SK-N-SH (cell line): Measurements from ENCODE around the gene BRD4. TPM values are rescaled to one million over a fixed set of nuclear protein-coding genes. Genes with fewer than 3 reads are reported as not detected.

Experiments used
- CTCF ChIA-PET: fragments of 300-600, 350-600 bp; formaldehyde crosslinking; extraction: SDS; loops from one replicate; lab custom pipeline; 2021; lab: Yijun Ruan, JAX
- POLR2A ChIA-PET: fragments of 350-600 bp; sonication (Branson Sonifier 250); formaldehyde crosslinking; extraction: SDS; loops from one replicate; lab custom pipeline; 2020; ENCODE audit warnings: antibody characterized with exemption, inconsistent platforms; lab: Yijun Ruan, JAX
- DNase-seq: peaks from one replicate; pipeline ENCODE4 v3.0.0; 2012
- H2AFZ ChIP-seq: fragments of 200-600 bp; sonication (generic); 2 replicates; pipeline ENCODE4 v1.8.1; 2016; ENCODE audit warnings: antibody characterized with exemption, mild to moderate bottlenecking, low read depth
- H3F3A ChIP-seq: fragments of 200-600 bp; sonication (generic); replicated peaks from 2 replicates; pipeline ENCODE3; 2016; ENCODE audit warnings: antibody characterized with exemption, mild to moderate bottlenecking; ENCODE audit not compliant: insufficient read depth
- H3K27ac ChIP-seq, 2 experiments: fragments of 200-500 bp in 1 of 2; fragments of 200-600 bp in 1 of 2; sonication (Bioruptor generic) in 1 of 2; sonication (generic), shearing (Covaris generic) in 1 of 2; 2 replicates each; pipeline versions ENCODE4 v1.5.1 to v1.6.1; 2014 to 2016; ENCODE audit warnings: low read depth in 2 of 2, inconsistent platforms in 1 of 2, low read length in 1 of 2, mild to moderate bottlenecking in 1 of 2, mixed read lengths in 1 of 2
- H3K27me3 ChIP-seq: fragments of 200-600 bp; sonication (generic), shearing (Covaris generic); 2 replicates; pipeline ENCODE4 v1.6.1; 2016; ENCODE audit warnings: mixed run types; ENCODE audit not compliant: insufficient read depth
- H3K36me3 ChIP-seq, 2 experiments: fragments of 200-500 bp in 1 of 2; fragments of 200-600 bp in 1 of 2; sonication (Bioruptor generic) in 1 of 2; sonication (generic) in 1 of 2; replicated peaks in 1 of 2; 2 replicates each; pipeline versions ENCODE3 to v1.5.1; 2014 to 2016; ENCODE audit warnings: low read length in 1 of 2, mild to moderate bottlenecking in 1 of 2; ENCODE audit not compliant: insufficient read depth in 2 of 2, control insufficient read depth in 1 of 2
- H3K4me1 ChIP-seq, 2 experiments: fragments of 200-500 bp in 1 of 2; fragments of 200-600 bp in 1 of 2; sonication (Bioruptor generic) in 1 of 2; sonication (generic), shearing (Covaris generic) in 1 of 2; 2 replicates each; pipeline versions ENCODE4 v1.5.1 to v1.6.1; 2014 to 2016; ENCODE audit warnings: low read depth in 1 of 2, low read length in 1 of 2, mixed run types in 1 of 2; ENCODE audit not compliant: insufficient read depth in 2 of 2, control insufficient read depth in 1 of 2
- H3K4me2 ChIP-seq: fragments of 200-600 bp; sonication (generic), shearing (Covaris generic); 2 replicates; pipeline ENCODE4 v1.6.1; 2017; ENCODE audit warnings: mixed run types
- H3K4me3 ChIP-seq, 2 experiments: fragments of 200-500 bp in 1 of 2; fragments of 200-600 bp in 1 of 2; sonication (Bioruptor generic) in 1 of 2; sonication (generic), shearing (Covaris generic) in 1 of 2; 2 replicates each; pipeline versions ENCODE4 v1.5.1 to v1.8.1; 2014 to 2016; ENCODE audit warnings: low read depth in 2 of 2, inconsistent platforms in 1 of 2, low read length in 1 of 2, mild to moderate bottlenecking in 1 of 2, mixed read lengths in 1 of 2, moderate library complexity in 1 of 2
- H3K79me2 ChIP-seq: fragments of 200-600 bp; sonication (generic); 2 replicates; pipeline ENCODE4 v1.8.1; 2017; ENCODE audit warnings: mild to moderate bottlenecking; ENCODE audit not compliant: insufficient read depth
- H3K9ac ChIP-seq: fragments of 200-600 bp; sonication (generic); 2 replicates; pipeline ENCODE4 v1.6.1; 2017; ENCODE audit warnings: mixed run types
- H3K9me2 ChIP-seq: fragments of 200-600 bp; sonication (generic); 2 replicates; pipeline ENCODE4 v1.6.1; 2017; ENCODE audit warnings: mixed run types
- H3K9me3 ChIP-seq: fragments of 200-600 bp; sonication (generic); 2 replicates; pipeline ENCODE4 v1.6.1; 2017; ENCODE audit warnings: mixed run types, mild to moderate bottlenecking, moderate library complexity
- H4K20me1 ChIP-seq: fragments of 200-600 bp; sonication (generic); 2 replicates; pipeline ENCODE4 v1.6.1; 2017; ENCODE audit warnings: mild to moderate bottlenecking, mixed run types; ENCODE audit not compliant: insufficient read depth
- CHD2 ChIP-seq: fragments of 150-350 bp; IDR thresholded peaks from 2 replicates; pipeline ENCODE4 v1.6.1; 2018; ENCODE audit warnings: low read length; ENCODE audit not compliant: partially characterized antibody
- CTCF ChIP-seq: fragments of 200-600 bp; sonication (generic); IDR thresholded peaks from 2 replicates; pipeline ENCODE4 v1.6.1; 2017; ENCODE audit warnings: antibody characterized with exemption, mild to moderate bottlenecking, moderate library complexity
- EP300 ChIP-seq, 2 experiments: IDR thresholded peaks; 2 replicates each; pipeline versions ENCODE4 v1.4.0 to v1.6.1; 2012; ENCODE audit warnings: borderline replicate concordance in 1 of 2, low read depth in 1 of 2, low read length in 1 of 2
- EZH2phosphoT487 ChIP-seq: fragments of 200-600 bp; sonication (generic); IDR thresholded peaks from 2 replicates; pipeline ENCODE4 v1.6.1; 2017; ENCODE audit warnings: low read depth, mixed run types, mild to moderate bottlenecking, antibody characterized with exemption, moderate library complexity, borderline replicate concordance
- FOSL2 ChIP-seq: IDR thresholded peaks from 2 replicates; pipeline ENCODE4 v1.4.0; 2012; ENCODE audit warnings: low read depth, mild to moderate bottlenecking, moderate library complexity, borderline replicate concordance
- FOXJ3 ChIP-seq: sonication (generic); formaldehyde crosslinking; IDR thresholded peaks from 2 replicates; pipeline ENCODE4 v1.5.1; 2020; ENCODE audit warnings: mild to moderate bottlenecking, missing genetic modification reagents
- FOXM1 ChIP-seq: IDR thresholded peaks from 2 replicates; pipeline ENCODE4 v1.4.0; 2012; ENCODE audit warnings: low read depth, mild to moderate bottlenecking
- GABPA ChIP-seq: IDR thresholded peaks from 2 replicates; pipeline ENCODE4 v1.4.0; 2012; ENCODE audit warnings: low read depth, mild to moderate bottlenecking
- GATA2 ChIP-seq: sonication (generic); formaldehyde crosslinking; IDR thresholded peaks from 2 replicates; pipeline ENCODE4 v1.5.0; 2020; ENCODE audit warnings: mild to moderate bottlenecking, missing genetic modification reagents
- IRF3 ChIP-seq: fragments of 150-350 bp; IDR thresholded peaks from 2 replicates; pipeline ENCODE4 v1.6.1; 2016; ENCODE audit warnings: mild to moderate bottlenecking, low read depth, low read length
- JUND ChIP-seq: IDR thresholded peaks from 2 replicates; pipeline ENCODE4 v1.4.0; 2012
- MEF2A ChIP-seq: IDR thresholded peaks from 2 replicates; pipeline ENCODE4 v1.4.0; 2012; ENCODE audit warnings: low read depth, borderline replicate concordance
- MXI1 ChIP-seq: IDR thresholded peaks from 2 replicates; pipeline ENCODE4 v1.6.1; 2012; ENCODE audit warnings: mild to moderate bottlenecking, low read depth, low read length, improper control_type of control experiment
- POLR2AphosphoS5 ChIP-seq: IDR thresholded peaks from 2 replicates; pipeline ENCODE4 v1.6.1; 2012; ENCODE audit warnings: low read depth, low read length
- RCOR1 ChIP-seq: fragments of 150-350 bp; IDR thresholded peaks from 2 replicates; pipeline ENCODE4 v1.6.1; 2017; ENCODE audit warnings: antibody characterized with exemption, low read length
- RXRA ChIP-seq: IDR thresholded peaks from 2 replicates; pipeline ENCODE4 v1.4.0; 2012; ENCODE audit warnings: low read depth, mild to moderate bottlenecking, borderline replicate concordance
- TAF1 ChIP-seq: IDR thresholded peaks from 2 replicates; pipeline ENCODE4 v1.6.1; 2012; ENCODE audit warnings: low read depth, mild to moderate bottlenecking, low read length, moderate library complexity, borderline replicate concordance
- USF2 ChIP-seq: fragments of 150-350 bp; IDR thresholded peaks from 2 replicates; pipeline ENCODE4 v1.6.1; 2017; ENCODE audit warnings: antibody characterized with exemption, low read length, low read depth, borderline replicate concordance
- YY1 ChIP-seq: IDR thresholded peaks from 2 replicates; pipeline ENCODE4 v1.4.0; 2012; ENCODE audit warnings: low read depth, mild to moderate bottlenecking
- WGBS: methylation state at CpG from one replicate; pipeline ENCODE4 v1.1.6; 2017; ENCODE audit warnings: low lambda C conversion rate; 5-methylcytosine and 5-hydroxymethylcytosine counted together
- polyA plus RNA-seq, 3 experiments: library from polyadenylated mRNA; depleted of rRNA; stranded (reverse); fragments of >200 nt; gene quantifications; 2 replicates each; pipeline ENCODE4 v1.2.3, GENCODE V29; 2012
- TF ChIP-seq, protein P1 (sequence below): IDR thresholded peaks from 2 replicates; pipeline ENCODE4; 2012
- TF ChIP-seq, protein P2 (sequence below): IDR thresholded peaks from 2 replicates; pipeline ENCODE4 v1.4.0; 2012; ENCODE audit warnings: low read depth

Gene BRD4
- polyA plus RNA-seq, 1 of the 3 experiments (the other 2 are of a cell fraction), result 10.0 TPM

- no peak for TF ChIP-seq USF2
- TF ChIP-seq MEF2A, result no peak
- no peak for TF ChIP-seq RCOR1
- TF ChIP-seq EP300 (IDR thresholded peaks at IDR 0.05; ENCODE audit: borderline replicate concordance in 1 of 2, low read depth in 1 of 2, low read length in 1 of 2), result peak in 1 of 2 experiments; percentile 24; a peak in 1 of 4 replicates
- TF ChIP-seq MXI1, result no peak
- peak; percentile 59 for TF ChIP-seq JUND
- no peak for TF ChIP-seq RXRA
- no peak for TF ChIP-seq IRF3
Measured at GRCh38 chr19:15320116-15320515, 12.2 kb downstream of the BRD4 start (continued).

DNA sequence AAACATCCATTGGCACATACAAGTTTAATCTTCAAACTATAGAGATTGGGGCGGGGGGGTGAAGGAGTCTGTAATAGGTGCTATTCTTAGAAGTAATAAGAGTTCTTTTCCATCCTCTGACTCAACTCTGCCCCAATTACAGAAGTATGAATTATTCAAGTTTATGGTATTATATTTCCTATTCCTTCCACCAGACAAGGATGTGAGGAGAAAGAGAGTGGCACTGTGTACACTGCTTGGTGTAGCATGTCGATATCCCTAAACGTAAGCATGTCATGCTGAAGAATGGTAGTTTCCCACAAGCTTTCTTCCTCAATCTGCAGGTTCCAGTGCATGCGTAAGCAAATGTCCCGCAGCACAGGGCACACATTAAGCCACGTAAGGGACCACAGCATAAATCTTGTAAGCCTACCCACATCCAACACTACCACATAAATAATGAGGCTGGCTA, 14.1 kb downstream of the BRD4 start:
- Histone ChIP-seq H3K27me3 (no peaks in the 10 kb centered on the region), H3K4me1 (peaks cover 28 to 38% of the 10 kb centered on the region in 2 experiments; a peak in 3 of 4 replicates), H3K9me3 (no peaks in the 10 kb centered on the region), H4K20me1 (peaks cover 100% of the 10 kb centered on the region), H3K9me2 (no peaks in the 10 kb centered on the region)
- WGBS, result 78% methylated on average over 6 of the region's 6 CpGs
- POLR2A ChIA-PET, result no interaction called here
- DNase-seq, result no peak
- TF ChIP-seq, protein P1, sequence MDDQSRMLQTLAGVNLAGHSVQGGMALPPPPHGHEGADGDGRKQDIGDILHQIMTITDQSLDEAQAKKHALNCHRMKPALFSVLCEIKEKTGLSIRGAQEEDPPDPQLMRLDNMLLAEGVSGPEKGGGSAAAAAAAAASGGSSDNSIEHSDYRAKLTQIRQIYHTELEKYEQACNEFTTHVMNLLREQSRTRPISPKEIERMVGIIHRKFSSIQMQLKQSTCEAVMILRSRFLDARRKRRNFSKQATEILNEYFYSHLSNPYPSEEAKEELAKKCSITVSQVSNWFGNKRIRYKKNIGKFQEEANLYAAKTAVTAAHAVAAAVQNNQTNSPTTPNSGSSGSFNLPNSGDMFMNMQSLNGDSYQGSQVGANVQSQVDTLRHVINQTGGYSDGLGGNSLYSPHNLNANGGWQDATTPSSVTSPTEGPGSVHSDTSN, result no peak
- TF ChIP-seq, protein P2, sequence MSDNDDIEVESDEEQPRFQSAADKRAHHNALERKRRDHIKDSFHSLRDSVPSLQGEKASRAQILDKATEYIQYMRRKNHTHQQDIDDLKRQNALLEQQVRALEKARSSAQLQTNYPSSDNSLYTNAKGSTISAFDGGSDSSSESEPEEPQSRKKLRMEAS, result no peak
- TF ChIP-seq GATA2 (CRISPR knock-in tag), result no peak
- no peak for TF ChIP-seq USF2
- no peak for TF ChIP-seq CHD2
- no peak for TF ChIP-seq FOSL2
- no peak for TF ChIP-seq MXI1
- TF ChIP-seq RCOR1, result no peak
- TF ChIP-seq FOXJ3 (CRISPR knock-in tag), result no peak
- no peak for TF ChIP-seq EP300 (IDR thresholded peaks at IDR 0.05; ENCODE audit: borderline replicate concordance in 1 of 2, low read depth in 1 of 2, low read length in 1 of 2)
- TF ChIP-seq TAF1, result no peak
- no peak for TF ChIP-seq CTCF
- no peak for TF ChIP-seq POLR2AphosphoS5
- TF ChIP-seq EZH2phosphoT487, result no peak
- TF ChIP-seq FOXM1, result no peak
- TF ChIP-seq GABPA, result no peak
- TF ChIP-seq YY1, result no peak
- TF ChIP-seq, all 33 proteins: peak for 0
- Histone ChIP-seq H3K27ac (peak overlapping the region in 1 of 2 experiments; percentile 66; a peak in 2 of 4 replicates), H3K9ac (no peak overlapping the region), H3K4me3 (no peak overlapping the region), H3K4me2 (peak overlapping the region; percentile 58), H3K36me3 (no peaks in the 10 kb centered on the region), H2AFZ (no peak overlapping the region), H3K79me2 (peaks cover 100% of the 10 kb centered on the region), H3F3A (peaks cover 19% of the 10 kb centered on the region)
- CTCF ChIA-PET, result interaction anchor here (0.7 to 1.9 kb wide), 3 partner anchors 14 to 152 kb away, joined by 3 to 5 read pairs (median 3); no protein-coding TSS in a partner anchor
